ENCODE measurements around the gene TMEM185B.

TMEM185B gene

GRCh38 chr2:120192280-120192679 lies 30.9 kb downstream of the TMEM185B start:
- no peak overlapping the region for H3K4me3 ChIP-seq (ENCODE audit: low read depth, low read length)
- no peaks in the 10 kb centered on the region for H3K4me1 ChIP-seq (ENCODE audit: control insufficient read depth, insufficient read depth, low read length)
- H3K9me3 ChIP-seq (ENCODE audit: control insufficient read depth, insufficient read depth, low read length), result no peaks in the 10 kb centered on the region

GRCh38 chr2:120189189-120189588 lies 34.0 kb downstream of the TMEM185B start:
- H3K36me3 ChIP-seq (ENCODE audit: control insufficient read depth, insufficient read depth, low read length), result no peaks in the 10 kb centered on the region
- no peaks in the 10 kb centered on the region for H3K4me1 ChIP-seq (ENCODE audit: control insufficient read depth, insufficient read depth, low read length)
- no peaks in the 10 kb centered on the region for H3K27me3 ChIP-seq (ENCODE audit: control insufficient read depth, insufficient read depth, low read length)
- H3K4me3 ChIP-seq (ENCODE audit: low read depth, low read length), result no peak overlapping the region
- no peak overlapping the region for H3K9ac ChIP-seq (ENCODE audit: low read depth, low read length)
- H3K9me3 ChIP-seq (ENCODE audit: control insufficient read depth, insufficient read depth, low read length), result no peaks in the 10 kb centered on the region

More at GRCh38 chr2:120192280-120192679, 30.9 kb downstream of the TMEM185B start:
- Histone ChIP-seq H3K27me3 (ENCODE audit: control insufficient read depth, insufficient read depth, low read length) (no peaks in the 10 kb centered on the region), H3K36me3 (ENCODE audit: control insufficient read depth, insufficient read depth, low read length) (no peaks in the 10 kb centered on the region), H3K9ac (ENCODE audit: low read depth, low read length) (no peak overlapping the region)

- H3K9ac ChIP-seq (ENCODE audit: low read depth, low read length), result no peak overlapping the region
- peaks cover 7% of the 10 kb centered on the region for H3K4me1 ChIP-seq (ENCODE audit: control insufficient read depth, insufficient read depth, low read length)
- no peaks in the 10 kb centered on the region for H3K27me3 ChIP-seq (ENCODE audit: control insufficient read depth, insufficient read depth, low read length)
- H3K9me3 ChIP-seq (ENCODE audit: control insufficient read depth, insufficient read depth, low read length), result no peaks in the 10 kb centered on the region
- no peak overlapping the region for H3K4me3 ChIP-seq (ENCODE audit: low read depth, low read length)
- no peaks in the 10 kb centered on the region for H3K36me3 ChIP-seq (ENCODE audit: control insufficient read depth, insufficient read depth, low read length)
Measured at GRCh38 chr2:120182019-120182560, 41.1 kb downstream of the TMEM185B start.

- no peaks in the 10 kb centered on the region for H3K36me3 ChIP-seq (ENCODE audit: control insufficient read depth, insufficient read depth, low read length)
- H3K9me3 ChIP-seq (ENCODE audit: control insufficient read depth, insufficient read depth, low read length), result no peaks in the 10 kb centered on the region
- no peaks in the 10 kb centered on the region for H3K27me3 ChIP-seq (ENCODE audit: control insufficient read depth, insufficient read depth, low read length)
- no peak overlapping the region for H3K4me3 ChIP-seq (ENCODE audit: low read depth, low read length)
- H3K4me1 ChIP-seq (ENCODE audit: control insufficient read depth, insufficient read depth, low read length), result peaks cover 7% of the 10 kb centered on the region
- H3K9ac ChIP-seq (ENCODE audit: low read depth, low read length), result no peak overlapping the region
Measured at GRCh38 chr2:120180066-120180465, 43.1 kb downstream of the TMEM185B start.

GRCh38 chr2:120179396-120179795 lies 43.8 kb downstream of the TMEM185B start:
- no peak overlapping the region for H3K4me3 ChIP-seq (ENCODE audit: low read depth, low read length)
- H3K36me3 ChIP-seq (ENCODE audit: control insufficient read depth, insufficient read depth, low read length), result no peaks in the 10 kb centered on the region
- no peaks in the 10 kb centered on the region for H3K27me3 ChIP-seq (ENCODE audit: control insufficient read depth, insufficient read depth, low read length)
- no peak overlapping the region for H3K9ac ChIP-seq (ENCODE audit: low read depth, low read length)
- H3K9me3 ChIP-seq (ENCODE audit: control insufficient read depth, insufficient read depth, low read length), result no peaks in the 10 kb centered on the region
- H3K4me1 ChIP-seq (ENCODE audit: control insufficient read depth, insufficient read depth, low read length), result peaks cover 7% of the 10 kb centered on the region

- Histone ChIP-seq H3K4me3 (ENCODE audit: low read depth, low read length) (no peak overlapping the region), H3K4me1 (ENCODE audit: control insufficient read depth, insufficient read depth, low read length) (peaks cover 7% of the 10 kb centered on the region), H3K27me3 (ENCODE audit: control insufficient read depth, insufficient read depth, low read length) (no peaks in the 10 kb centered on the region), H3K9me3 (ENCODE audit: control insufficient read depth, insufficient read depth, low read length) (no peaks in the 10 kb centered on the region), H3K36me3 (ENCODE audit: control insufficient read depth, insufficient read depth, low read length) (no peaks in the 10 kb centered on the region), H3K9ac (ENCODE audit: low read depth, low read length) (no peak overlapping the region)
Measured at GRCh38 chr2:120177973-120178372, 45.2 kb downstream of the TMEM185B start.

GRCh38 chr2:120177001-120177621 lies 46.1 kb downstream of the TMEM185B start:
- H3K36me3 ChIP-seq (ENCODE audit: control insufficient read depth, insufficient read depth, low read length), result no peaks in the 10 kb centered on the region
- H3K9me3 ChIP-seq (ENCODE audit: control insufficient read depth, insufficient read depth, low read length), result no peaks in the 10 kb centered on the region
- H3K9ac ChIP-seq (ENCODE audit: low read depth, low read length), result no peak overlapping the region
- H3K27me3 ChIP-seq (ENCODE audit: control insufficient read depth, insufficient read depth, low read length), result no peaks in the 10 kb centered on the region
- H3K4me3 ChIP-seq (ENCODE audit: low read depth, low read length), result no peak overlapping the region
- H3K4me1 ChIP-seq (ENCODE audit: control insufficient read depth, insufficient read depth, low read length), result peaks cover 7% of the 10 kb centered on the region

GRCh38 chr2:120176526-120176925 lies 46.7 kb downstream of the TMEM185B start:
- Histone ChIP-seq H3K9me3 (ENCODE audit: control insufficient read depth, insufficient read depth, low read length) (no peaks in the 10 kb centered on the region), H3K27me3 (ENCODE audit: control insufficient read depth, insufficient read depth, low read length) (no peaks in the 10 kb centered on the region), H3K4me1 (ENCODE audit: control insufficient read depth, insufficient read depth, low read length) (peaks cover 7% of the 10 kb centered on the region), H3K4me3 (ENCODE audit: low read depth, low read length) (no peak overlapping the region), H3K9ac (ENCODE audit: low read depth, low read length) (no peak overlapping the region), H3K36me3 (ENCODE audit: control insufficient read depth, insufficient read depth, low read length) (no peaks in the 10 kb centered on the region)

GRCh38 chr2:120174963-120175581 lies 48.1 kb downstream of the TMEM185B start:
- no peak overlapping the region for H3K4me3 ChIP-seq (ENCODE audit: low read depth, low read length)
- H3K9me3 ChIP-seq (ENCODE audit: control insufficient read depth, insufficient read depth, low read length), result no peaks in the 10 kb centered on the region
- H3K9ac ChIP-seq (ENCODE audit: low read depth, low read length), result no peak overlapping the region
- peaks cover 5% of the 10 kb centered on the region for H3K4me1 ChIP-seq (ENCODE audit: control insufficient read depth, insufficient read depth, low read length)
- H3K36me3 ChIP-seq (ENCODE audit: control insufficient read depth, insufficient read depth, low read length), result no peaks in the 10 kb centered on the region
- no peaks in the 10 kb centered on the region for H3K27me3 ChIP-seq (ENCODE audit: control insufficient read depth, insufficient read depth, low read length)
